GM04504 (cell line): ENCODE measurements around the gene TCERG1L.

Experiments used
- DNase-seq: peaks from one replicate; pipeline ENCODE4 v3.0.0-alpha.2; 2012; ENCODE audit warnings: low read depth

TCERG1L gene

GRCh38 chr10:131124945-131125344, 186.6 kb downstream of the TCERG1L start:
- DNase-seq: no peak

- no peak for DNase-seq
These were observed 188.0 kb downstream of the TCERG1L start for GRCh38 chr10:131123496-131123895.

- DNase-seq: no peak
These were observed 189.9 kb downstream of the TCERG1L start for GRCh38 chr10:131121511-131122035.

GRCh38 chr10:131119626-131120355, 191.7 kb downstream of the TCERG1L start:
- no peak for DNase-seq

GRCh38 chr10:131117416-131118212, 193.9 kb downstream of the TCERG1L start:
- DNase-seq: no peak

- DNase-seq: no peak
These were observed 194.5 kb downstream of the TCERG1L start for GRCh38 chr10:131116991-131117375.

GRCh38 chr10:131116216-131116990, 195.1 kb downstream of the TCERG1L start:
- no peak for DNase-seq

- DNase-seq: no peak
These were observed 195.7 kb downstream of the TCERG1L start for GRCh38 chr10:131115801-131116200.

- DNase-seq: no peak
These were observed 196.2 kb downstream of the TCERG1L start for GRCh38 chr10:131115321-131115720.

- DNase-seq: no peak
These were observed 196.7 kb downstream of the TCERG1L start for GRCh38 chr10:131114846-131115245.

- no peak for DNase-seq
These were observed 197.7 kb downstream of the TCERG1L start for GRCh38 chr10:131113709-131114291.

GRCh38 chr10:131113165-131113564, 198.4 kb downstream of the TCERG1L start:
- DNase-seq: no peak

- DNase-seq: no peak
These were observed 198.8 kb downstream of the TCERG1L start for GRCh38 chr10:131112691-131113090.

GRCh38 chr10:131111471-131112080, 199.9 kb downstream of the TCERG1L start:
- DNase-seq: no peak

GRCh38 chr10:131111007-131111406, 200.5 kb downstream of the TCERG1L start:
- no peak for DNase-seq

GRCh38 chr10:131110241-131110783, 201.2 kb downstream of the TCERG1L start:
- DNase-seq: no peak

- DNase-seq: no peak
These were observed 201.8 kb downstream of the TCERG1L start for GRCh38 chr10:131109726-131110125.

GRCh38 chr10:131109291-131109690, 202.2 kb downstream of the TCERG1L start:
- no peak for DNase-seq

- no peak for DNase-seq
These were observed 203.6 kb downstream of the TCERG1L start for GRCh38 chr10:131107970-131108369.

GRCh38 chr10:131102676-131103075, 208.8 kb downstream of the TCERG1L start:
- no peak for DNase-seq

- DNase-seq: no peak
These were observed 209.4 kb downstream of the TCERG1L start for GRCh38 chr10:131102147-131102546.
